Hepatic stellate cell (primary cell): ENCODE measurements around the gene RPGRIP1.
"Not testable (repeated sequence)": the region's sequence is repeated elsewhere in the genome, so short reads cannot be mapped to it uniquely, and the experiment has no call there.

Source experiments
- DNase-seq: peaks from one replicate; pipeline ENCODE4 v3.0.0; 2011; ENCODE audit warnings: low spot score

The RPGRIP1 gene

GRCh38 chr14:21279783-21280182, at the start of gene RPGRIP1:
Gene RPGRIP1, plus strand, starts transcription at chr14:21280083. Its CDS starts 7,894 bp downstream, at chr14:21287977.
- DNase-seq = no peak

- DNase-seq = no peak
Measured at GRCh38 chr14:21231020-21231652, 48.7 kb upstream of the RPGRIP1 start.

GRCh38 chr14:21233457-21234076, 46.3 kb upstream of the RPGRIP1 start:
- DNase-seq = no peak

- DNase-seq = no peak
Measured at GRCh38 chr14:21234112-21234511, 45.8 kb upstream of the RPGRIP1 start.

GRCh38 chr14:21236948-21237797, 42.7 kb upstream of the RPGRIP1 start:
- no peak for DNase-seq

- no peak for DNase-seq
Measured at GRCh38 chr14:21238823-21239518, 40.9 kb upstream of the RPGRIP1 start.

- no peak for DNase-seq
Measured at GRCh38 chr14:21240417-21240816, 39.5 kb upstream of the RPGRIP1 start.

- no peak for DNase-seq
Measured at GRCh38 chr14:21241218-21241819, 38.6 kb upstream of the RPGRIP1 start.

- no peak for DNase-seq
Measured at GRCh38 chr14:21244544-21244943, 35.3 kb upstream of the RPGRIP1 start.

- DNase-seq = no peak
Measured at GRCh38 chr14:21245813-21246212, 34.1 kb upstream of the RPGRIP1 start.

GRCh38 chr14:21248338-21248737, 31.5 kb upstream of the RPGRIP1 start:
- DNase-seq = no peak

- no peak for DNase-seq
Measured at GRCh38 chr14:21248739-21249411, 31.0 kb upstream of the RPGRIP1 start.

GRCh38 chr14:21251215-21251614, 28.7 kb upstream of the RPGRIP1 start:
- no peak for DNase-seq

- no peak for DNase-seq
Measured at GRCh38 chr14:21252149-21252548, 27.7 kb upstream of the RPGRIP1 start.

GRCh38 chr14:21255385-21256101, 24.3 kb upstream of the RPGRIP1 start:
- no peak for DNase-seq

GRCh38 chr14:21256102-21256447, 23.8 kb upstream of the RPGRIP1 start:
- not testable (repeated sequence) for DNase-seq

- no peak for DNase-seq
Measured at GRCh38 chr14:21256539-21257393, 23.1 kb upstream of the RPGRIP1 start.

GRCh38 chr14:21257394-21257909, 22.4 kb upstream of the RPGRIP1 start:
- DNase-seq = no peak

- DNase-seq = no peak
Measured at GRCh38 chr14:21258005-21258888, 21.6 kb upstream of the RPGRIP1 start.
